Measurements from ENCODE around the gene SHISAL2A. TPM values are rescaled to one million over a fixed set of nuclear protein-coding genes. Genes with fewer than 3 reads are reported as not detected.

Gene SHISAL2A
- total and polyA plus RNA-seq, 2 donors (not counting 3 experiments of a cell fraction or from before 2014, with no cell fraction given), result not detected

DNA sequence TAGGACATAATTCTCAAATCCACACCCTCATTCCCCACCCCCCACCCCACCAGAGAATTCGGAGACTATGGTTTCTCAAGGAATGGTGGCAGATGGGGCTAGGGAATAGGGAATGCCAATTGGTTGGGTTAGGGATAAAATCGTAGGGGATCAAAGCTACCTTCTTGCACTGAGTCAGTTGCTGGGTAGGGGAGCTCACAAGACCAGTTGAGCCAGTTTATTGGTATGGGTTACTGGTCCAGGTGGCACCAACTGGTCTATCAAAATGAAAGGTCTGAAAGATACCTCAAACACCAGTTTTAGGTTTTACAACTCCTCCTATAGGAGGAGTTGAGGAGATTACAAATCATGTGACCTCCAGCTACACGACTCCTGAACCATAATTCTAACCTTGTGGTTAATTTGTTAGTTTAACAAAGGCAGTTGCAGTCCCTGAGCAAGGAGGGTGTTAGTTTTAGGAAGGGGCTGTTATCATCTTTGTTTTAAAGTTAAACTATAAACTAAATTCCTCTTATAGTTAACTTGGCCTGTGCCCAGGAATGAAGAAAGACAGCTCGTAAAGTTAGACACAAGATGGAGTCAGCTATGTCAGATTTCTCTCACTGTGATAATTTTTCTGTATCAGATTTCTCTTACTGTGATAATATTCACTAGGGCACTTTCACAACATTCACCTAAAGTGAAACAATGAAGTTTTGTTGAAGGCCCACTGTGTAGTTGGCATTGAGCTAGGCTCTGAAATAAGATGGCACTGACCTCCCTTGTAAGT lies 2.5 kb downstream of the SHISAL2A start:
- no TSS peak for BruUV-seq (replicated peaks)
- Histone ChIP-seq H3K36me3 (ENCODE audit: control insufficient read depth in 2 of 2, extremely low read depth in 1 of 2, insufficient read depth in 2 of 2, low read length in 2 of 2) (no peaks in the 10 kb centered on the region), H3K9me1 (replicated peaks; ENCODE audit: control insufficient read depth, extremely low read depth, insufficient read depth, low read length) (no peaks in the 10 kb centered on the region), H3K9ac (replicated peaks; ENCODE audit: extremely low read depth, insufficient read depth, low read length) (no peak overlapping the region), H3K27me3 (ENCODE audit: control insufficient read depth in 2 of 2, insufficient read depth in 2 of 2, low read length in 2 of 2) (peaks cover 40 to 41% of the 10 kb centered on the region in 2 experiments), H3K4me3 (replicated peaks in 1 of 3; ENCODE audit: insufficient read depth in 1 of 3, low read depth in 1 of 3, low read length in 3 of 3) (no peak overlapping the region), H3K9me3 (replicated peaks; ENCODE audit: control insufficient read depth, insufficient read depth, low read length) (no peaks in the 10 kb centered on the region), H3K4me2 (ENCODE audit: insufficient read depth, low read length) (no peak overlapping the region), H2AFZ (ENCODE audit: low read depth, low read length) (no peak overlapping the region), H3K27ac (ENCODE audit: insufficient read depth, low read depth, low read length) (no peak overlapping the region), H3K4me1 (ENCODE audit: control insufficient read depth, extremely low read depth, insufficient read depth, low read length) (no peaks in the 10 kb centered on the region), H3K79me2 (ENCODE audit: control insufficient read depth, insufficient read depth, low read length) (no peaks in the 10 kb centered on the region), H4K20me1 (replicated peaks; ENCODE audit: control insufficient read depth, extremely low read depth, insufficient read depth, low read length) (no peaks in the 10 kb centered on the region)
- no peak for FAIRE-seq
- DNase-seq (ENCODE audit: low read depth, low spot score), result no peak
- intact Hi-C loops (cut with micrococcal nuclease), result no loop called here
- ChIA-PET CTCF (interaction anchor here (1.2 kb wide), 1 partner anchor 51 kb away, joined by 3 read pairs; no protein-coding TSS in a partner anchor), POLR2A (no interaction called here)
- TF ChIP-seq GATA2 (IDR thresholded peaks at IDR 0.05; ENCODE audit: insufficient read depth, insufficient read length, low read depth, low read length), result no peak
- TF ChIP-seq, protein P1, sequence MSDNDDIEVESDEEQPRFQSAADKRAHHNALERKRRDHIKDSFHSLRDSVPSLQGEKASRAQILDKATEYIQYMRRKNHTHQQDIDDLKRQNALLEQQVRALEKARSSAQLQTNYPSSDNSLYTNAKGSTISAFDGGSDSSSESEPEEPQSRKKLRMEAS (IDR thresholded peaks at IDR 0.05; ENCODE audit: insufficient read depth, insufficient read length), result no peak
- no peak for TF ChIP-seq JUN (IDR thresholded peaks at IDR 0.05; ENCODE audit: borderline replicate concordance, insufficient read depth, insufficient read length, low read depth)
- no peak for TF ChIP-seq POLR2A (IDR thresholded peaks at IDR 0.05; ENCODE audit: low read depth, low read length)
- TF ChIP-seq, protein P2, sequence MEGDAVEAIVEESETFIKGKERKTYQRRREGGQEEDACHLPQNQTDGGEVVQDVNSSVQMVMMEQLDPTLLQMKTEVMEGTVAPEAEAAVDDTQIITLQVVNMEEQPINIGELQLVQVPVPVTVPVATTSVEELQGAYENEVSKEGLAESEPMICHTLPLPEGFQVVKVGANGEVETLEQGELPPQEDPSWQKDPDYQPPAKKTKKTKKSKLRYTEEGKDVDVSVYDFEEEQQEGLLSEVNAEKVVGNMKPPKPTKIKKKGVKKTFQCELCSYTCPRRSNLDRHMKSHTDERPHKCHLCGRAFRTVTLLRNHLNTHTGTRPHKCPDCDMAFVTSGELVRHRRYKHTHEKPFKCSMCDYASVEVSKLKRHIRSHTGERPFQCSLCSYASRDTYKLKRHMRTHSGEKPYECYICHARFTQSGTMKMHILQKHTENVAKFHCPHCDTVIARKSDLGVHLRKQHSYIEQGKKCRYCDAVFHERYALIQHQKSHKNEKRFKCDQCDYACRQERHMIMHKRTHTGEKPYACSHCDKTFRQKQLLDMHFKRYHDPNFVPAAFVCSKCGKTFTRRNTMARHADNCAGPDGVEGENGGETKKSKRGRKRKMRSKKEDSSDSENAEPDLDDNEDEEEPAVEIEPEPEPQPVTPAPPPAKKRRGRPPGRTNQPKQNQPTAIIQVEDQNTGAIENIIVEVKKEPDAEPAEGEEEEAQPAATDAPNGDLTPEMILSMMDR (IDR thresholded peaks at IDR 0.05; ENCODE audit: extremely low read depth in 1 of 2, insufficient read depth in 1 of 2, low read depth in 1 of 2, low read length in 2 of 2), result no peak
- TF ChIP-seq POLR2AphosphoS5 (IDR thresholded peaks at IDR 0.05; ENCODE audit: insufficient read depth, low read depth, low read length), result no peak
- TF ChIP-seq FOS (IDR thresholded peaks at IDR 0.05; ENCODE audit: borderline replicate concordance, insufficient read depth, low read length), result no peak
- no peak for TF ChIP-seq MYC (IDR thresholded peaks at IDR 0.05; ENCODE audit: low read depth, low read length)
- no peak for TF ChIP-seq EZH2 (IDR thresholded peaks at IDR 0.05; ENCODE audit: borderline replicate concordance, low read depth, low read length, severe bottlenecking)
- dilution Hi-C loops (cut with MboI; ENCODE audit: extremely low pct_ligation_motif_present, low sequenced_read_pairs), result no loop called here

Data from endothelial cell of umbilical vein (primary cell).